ENCODE measurements around the gene GLO1. TPM values are rescaled to one million over a fixed set of nuclear protein-coding genes. Genes with fewer than 3 reads are reported as not detected.

The GLO1 gene
- total and polyA plus RNA-seq, 9 of the 15 experiments (the other 6 are each of a cell fraction or from before 2014, with no cell fraction given): 155 to 331 (median 203) TPM

DNA sequence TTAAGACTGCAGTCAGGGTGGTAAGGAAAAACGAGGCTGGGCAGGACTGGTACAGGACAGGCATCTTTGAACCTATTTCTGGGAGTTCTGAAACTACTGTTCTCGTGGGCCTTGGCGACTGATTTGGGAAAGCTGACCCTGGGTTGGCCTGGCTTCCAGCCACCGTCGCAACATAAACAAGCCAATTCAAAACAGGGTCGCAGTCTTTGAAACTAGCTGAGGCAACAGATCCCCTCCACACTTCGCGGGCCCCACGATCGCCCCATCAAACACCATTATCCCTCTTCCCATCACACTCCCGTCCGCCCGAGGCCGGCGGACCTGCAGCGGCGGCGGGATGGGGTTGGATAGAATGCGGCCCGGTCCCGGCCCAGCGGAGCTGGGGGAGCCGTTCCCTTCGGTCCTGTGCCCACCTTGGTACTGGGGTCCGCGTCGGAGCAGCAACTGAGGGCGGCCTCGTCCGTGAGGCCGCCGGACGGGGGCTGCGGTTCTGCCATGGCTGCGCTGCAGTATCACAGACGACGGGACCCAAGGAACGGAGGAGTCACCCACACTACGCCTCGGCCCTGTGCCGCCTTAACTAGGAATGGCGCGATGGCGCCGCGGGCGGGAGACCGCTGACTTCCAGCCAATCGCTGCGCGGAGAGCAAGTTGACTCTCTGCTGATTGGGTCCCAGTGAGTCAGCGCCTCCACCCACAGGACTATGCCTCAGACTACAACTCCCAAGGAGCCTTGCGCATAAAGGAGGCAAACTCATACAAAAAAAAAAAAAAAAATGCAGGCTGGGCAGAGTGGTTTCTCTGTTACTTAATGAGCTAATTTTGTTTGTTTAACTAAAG is at the start of gene GLO1 (continued):
- TF ChIP-seq ZNF592 (IDR thresholded peaks at IDR 0.05): peak; percentile 75
- TF ChIP-seq CXXC5 (CRISPR knock-in tag; IDR thresholded peaks at IDR 0.05): peak; percentile 88
- peak; percentile 47; the same call in 1 of the 2 replicates for TF ChIP-seq ZBTB7A (IDR thresholded peaks at IDR 0.05; ENCODE audit: borderline replicate concordance, control insufficient read depth, low read depth, low read length)
- TF ChIP-seq PRMT5 (CRISPR knock-in tag; IDR thresholded peaks at IDR 0.05): no peak
- TF ChIP-seq PHF20 (IDR thresholded peaks at IDR 0.05; ENCODE audit: partially characterized antibody): peak; percentile 88
- no peak for TF ChIP-seq THRA (IDR thresholded peaks at IDR 0.05)
- TF ChIP-seq, protein P1, sequence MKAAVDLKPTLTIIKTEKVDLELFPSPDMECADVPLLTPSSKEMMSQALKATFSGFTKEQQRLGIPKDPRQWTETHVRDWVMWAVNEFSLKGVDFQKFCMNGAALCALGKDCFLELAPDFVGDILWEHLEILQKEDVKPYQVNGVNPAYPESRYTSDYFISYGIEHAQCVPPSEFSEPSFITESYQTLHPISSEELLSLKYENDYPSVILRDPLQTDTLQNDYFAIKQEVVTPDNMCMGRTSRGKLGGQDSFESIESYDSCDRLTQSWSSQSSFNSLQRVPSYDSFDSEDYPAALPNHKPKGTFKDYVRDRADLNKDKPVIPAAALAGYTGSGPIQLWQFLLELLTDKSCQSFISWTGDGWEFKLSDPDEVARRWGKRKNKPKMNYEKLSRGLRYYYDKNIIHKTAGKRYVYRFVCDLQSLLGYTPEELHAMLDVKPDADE (conservative IDR thresholded peaks at IDR 0.05; ENCODE audit: control insufficient read depth, low read depth, low read length): peak; percentile 82
- no peak for TF ChIP-seq ZNF449 (CRISPR knock-in tag; IDR thresholded peaks at IDR 0.05)
- TF ChIP-seq RBM14 (IDR thresholded peaks at IDR 0.05; ENCODE audit: borderline replicate concordance, insufficient read depth, low read depth, low read length): peak; percentile 90; the same call in 1 of the 2 replicates
- peak; percentile 69 for TF ChIP-seq HNRNPLL (IDR thresholded peaks at IDR 0.05; ENCODE audit: low read depth, low read length, poor library complexity, severe bottlenecking)
- TF ChIP-seq, protein P2, sequence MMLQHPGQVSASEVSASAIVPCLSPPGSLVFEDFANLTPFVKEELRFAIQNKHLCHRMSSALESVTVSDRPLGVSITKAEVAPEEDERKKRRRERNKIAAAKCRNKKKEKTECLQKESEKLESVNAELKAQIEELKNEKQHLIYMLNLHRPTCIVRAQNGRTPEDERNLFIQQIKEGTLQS (IDR thresholded peaks at IDR 0.05): peak; percentile 76
- TF ChIP-seq, protein P2 (CRISPR knock-in tag; conservative IDR thresholded peaks at IDR 0.05): peak; percentile 83; the same call in 1 of the 2 replicates
- no peak for TF ChIP-seq ELF2 (CRISPR knock-in tag; IDR thresholded peaks at IDR 0.05)
- TF ChIP-seq SIN3A (IDR thresholded peaks at IDR 0.05; ENCODE audit: borderline replicate concordance in 2 of 2, control insufficient read depth in 1 of 2, low read depth in 2 of 2, low read length in 2 of 2): peak in 1 of 2 experiments; percentile 55; a peak in 2 of 4 replicates
- peak; percentile 84 for TF ChIP-seq PCBP1 (IDR thresholded peaks at IDR 0.05; ENCODE audit: low read depth, low read length, poor library complexity, severe bottlenecking)
